PC-3 (cell line): ENCODE data around the gene IFT20.
A peak's percentile ranks its signal among the peaks of the same experiment; 100 is the strongest.

Source experiments
- EZH2 ChIP-seq: fragments of 300-600 bp; sonication (generic); IDR thresholded peaks from one replicate; pipeline ENCODE4 v1.6.1; 2017; ENCODE audit warnings: antibody characterized with exemption, mild to moderate bottlenecking, low read length; ENCODE audit not compliant: unreplicated experiment
- EZH2phosphoT487 ChIP-seq: fragments of 300-600 bp; sonication (generic); IDR thresholded peaks from 2 replicates; pipeline ENCODE4 v1.6.1; 2018; ENCODE audit warnings: mild to moderate bottlenecking, antibody characterized with exemption, low read length, borderline replicate concordance
- TF ChIP-seq, protein P1 (sequence below): fragments of 300-600 bp; sonication (generic); conservative IDR thresholded peaks from 2 replicates; pipeline ENCODE4 v1.5.1; 2017; ENCODE audit warnings: antibody characterized with exemption, low read depth, mild to moderate bottlenecking, low read length

- TF ChIP-seq, protein P1, sequence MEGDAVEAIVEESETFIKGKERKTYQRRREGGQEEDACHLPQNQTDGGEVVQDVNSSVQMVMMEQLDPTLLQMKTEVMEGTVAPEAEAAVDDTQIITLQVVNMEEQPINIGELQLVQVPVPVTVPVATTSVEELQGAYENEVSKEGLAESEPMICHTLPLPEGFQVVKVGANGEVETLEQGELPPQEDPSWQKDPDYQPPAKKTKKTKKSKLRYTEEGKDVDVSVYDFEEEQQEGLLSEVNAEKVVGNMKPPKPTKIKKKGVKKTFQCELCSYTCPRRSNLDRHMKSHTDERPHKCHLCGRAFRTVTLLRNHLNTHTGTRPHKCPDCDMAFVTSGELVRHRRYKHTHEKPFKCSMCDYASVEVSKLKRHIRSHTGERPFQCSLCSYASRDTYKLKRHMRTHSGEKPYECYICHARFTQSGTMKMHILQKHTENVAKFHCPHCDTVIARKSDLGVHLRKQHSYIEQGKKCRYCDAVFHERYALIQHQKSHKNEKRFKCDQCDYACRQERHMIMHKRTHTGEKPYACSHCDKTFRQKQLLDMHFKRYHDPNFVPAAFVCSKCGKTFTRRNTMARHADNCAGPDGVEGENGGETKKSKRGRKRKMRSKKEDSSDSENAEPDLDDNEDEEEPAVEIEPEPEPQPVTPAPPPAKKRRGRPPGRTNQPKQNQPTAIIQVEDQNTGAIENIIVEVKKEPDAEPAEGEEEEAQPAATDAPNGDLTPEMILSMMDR = peak; percentile 41; the same call in 1 of the 2 replicates
- TF ChIP-seq EZH2phosphoT487 (no peak), EZH2 (no peak)
These were observed 7.6 kb downstream of the IFT20 start for GRCh38 chr17:28327709-28328108.
